HepG2 (cell line): ENCODE data around the gene TRIM3. TPM values are rescaled to one million over a fixed set of nuclear protein-coding genes. Genes with fewer than 3 reads are reported as not detected.

Experiments used
- ATAC-seq: fragments of 200-7000 bp; cut with Tn5 transposase; 3 replicates; pipeline ENCODE4 v1.9.1; 2020; ENCODE audit warnings: mild to moderate bottlenecking, moderate library complexity
- BruUV-seq: library from RNA; stranded (reverse); fragments of 400-500 nt; replicated peaks from 2 replicates; lab custom pipeline; 2021; lab: Mats Ljungman, UMichigan
- CTCF ChIA-PET: fragments of 300-600 bp; formaldehyde crosslinking; extraction: SDS; loops from one replicate; lab custom pipeline; 2021; ENCODE audit warnings: low total read pairs, inconsistent platforms, low intra/inter-chr PET ratio; lab: Yijun Ruan, JAX
- POLR2A ChIA-PET: fragments of 350-600 bp; sonication (Branson Sonifier 250); formaldehyde crosslinking; loops from one replicate; lab custom pipeline; 2020; ENCODE audit warnings: antibody characterized with exemption, inconsistent platforms; lab: Yijun Ruan, JAX
- DNase-seq: peaks from one replicate; pipeline ENCODE4 v3.0.0-alpha.2; 2015; ENCODE audit warnings: low spot score
- FAIRE-seq: peaks from 3 replicates; lab custom pipeline; 2011; peaks lifted over from hg19 to GRCh38; lab: Jason Lieb, UNC
- H2AFZ ChIP-seq: one replicate; pipeline ENCODE4 v1.6.1; 2011; ENCODE audit warnings: low read length, inconsistent platforms
- H3K27ac ChIP-seq: fragments of 300-600 bp; 3 replicates; pipeline ENCODE4 v1.8.0; 2011; ENCODE audit warnings: mixed run types, mild to moderate bottlenecking, mixed read lengths, low read length, inconsistent platforms; ENCODE audit not compliant: insufficient read depth; ENCODE audit errors: extremely low read length
- H3K27me3 ChIP-seq, 2 experiments: fragments of 200-600 bp in 1 of 2; 2 replicates in 1 of 2; 3 replicates in 1 of 2; pipeline versions ENCODE4 v1.6.0 to v1.8.0; 2011; ENCODE audit warnings: low read length in 2 of 2, mild to moderate bottlenecking in 2 of 2, moderate library complexity in 2 of 2, inconsistent platforms in 1 of 2; ENCODE audit not compliant: insufficient read depth in 2 of 2, control insufficient read depth in 1 of 2
- H3K36me3 ChIP-seq, 2 experiments: fragments of 200-600 bp in 1 of 2; replicated peaks in 1 of 2; 2 replicates in 1 of 2; 3 replicates in 1 of 2; pipeline versions ENCODE4 v1.5.1 to v1.8.0; 2011; ENCODE audit warnings: low read length in 2 of 2, inconsistent platforms in 1 of 2; ENCODE audit not compliant: insufficient read depth in 2 of 2, control insufficient read depth in 1 of 2
- H3K4me1 ChIP-seq: 2 replicates; pipeline ENCODE4 v1.5.1; 2012; ENCODE audit warnings: low read length, inconsistent platforms; ENCODE audit not compliant: insufficient read depth
- H3K4me2 ChIP-seq: 2 replicates; pipeline ENCODE4 v1.6.0; 2011; ENCODE audit warnings: low read depth, low read length, inconsistent platforms
- H3K4me3 ChIP-seq, 3 experiments: fragments of 200-600 bp in 1 of 3; sonication (generic), shearing (Covaris generic) in 1 of 3; replicated peaks in 1 of 3; 2 replicates each; pipeline ENCODE4 v1.5.1; 2011 to 2016; ENCODE audit warnings: low read length in 3 of 3, inconsistent platforms in 2 of 3, low read depth in 2 of 3, mild to moderate bottlenecking in 2 of 3, control low read depth in 1 of 3, mixed read lengths in 1 of 3; ENCODE audit not compliant: insufficient read depth in 1 of 3
- H3K79me2 ChIP-seq: one replicate; pipeline ENCODE4 v1.6.1; 2011; ENCODE audit warnings: low read length, inconsistent platforms; ENCODE audit not compliant: insufficient read depth
- H3K9ac ChIP-seq: 2 replicates; pipeline ENCODE4 v1.6.0; 2011; ENCODE audit warnings: mild to moderate bottlenecking, low read depth, low read length, inconsistent platforms; ENCODE audit not compliant: insufficient read depth
- H3K9me3 ChIP-seq: 2 replicates; pipeline ENCODE4 v1.5.1; 2012; ENCODE audit warnings: mild to moderate bottlenecking, low read length
- H4K20me1 ChIP-seq: 2 replicates; pipeline ENCODE4 v1.6.0; 2011; ENCODE audit warnings: inconsistent platforms, mild to moderate bottlenecking, low read length, moderate library complexity; ENCODE audit not compliant: insufficient read depth
- CENPT ChIP-seq: sonication (generic); formaldehyde crosslinking; IDR thresholded peaks from 2 replicates; pipeline ENCODE4 v1.8.0; 2022; ENCODE audit warnings: low read depth, mild to moderate bottlenecking, moderate library complexity, missing genetic modification reagents
- ISX ChIP-seq: sonication (generic); formaldehyde crosslinking; conservative IDR thresholded peaks from 2 replicates; pipeline ENCODE4 v1.5.0; 2020; ENCODE audit warnings: missing genetic modification reagents
- LCORL ChIP-seq, 2 experiments: fragments of 450-650 bp in 1 of 2; sonication (generic) in 1 of 2; formaldehyde crosslinking in 1 of 2; IDR thresholded peaks; 2 replicates each; pipeline versions ENCODE4 v1.5.0 to v1.6.1; 2017 to 2020; ENCODE audit warnings: antibody characterized with exemption in 1 of 2, missing genetic modification reagents in 1 of 2
- NPAS2 ChIP-seq: sonication (generic); formaldehyde crosslinking; IDR thresholded peaks from 2 replicates; pipeline ENCODE4 v1.8.0; 2022; ENCODE audit warnings: mild to moderate bottlenecking, missing genetic modification reagents, borderline replicate concordance
- PTBP1 ChIP-seq: fragments of 200-400 bp; formaldehyde crosslinking; IDR thresholded peaks from 2 replicates; pipeline ENCODE4 v1.6.1; 2018; ENCODE audit warnings: low read length, low read depth; ENCODE audit not compliant: poor library complexity, severe bottlenecking
- SOX6 ChIP-seq, 2 experiments: fragments of 450-650 bp in 1 of 2; sonication (generic) in 1 of 2; formaldehyde crosslinking in 1 of 2; IDR thresholded peaks; 2 replicates each; pipeline versions ENCODE4 v1.4.0 to v1.6.1; 2017 to 2020; ENCODE audit warnings: antibody characterized with exemption in 1 of 2, mild to moderate bottlenecking in 1 of 2, missing genetic modification reagents in 1 of 2
- ZFP36L1 ChIP-seq: sonication (generic); formaldehyde crosslinking; IDR thresholded peaks from 2 replicates; pipeline ENCODE4 v1.8.0; 2022; ENCODE audit warnings: mild to moderate bottlenecking, missing genetic modification reagents, moderate library complexity
- ZNF256 ChIP-seq: sonication (generic); formaldehyde crosslinking; conservative IDR thresholded peaks from 2 replicates; pipeline ENCODE4 v1.4.0; 2020; ENCODE audit warnings: missing genetic modification reagents
- ZNF468 ChIP-seq: sonication (generic); formaldehyde crosslinking; IDR thresholded peaks from 2 replicates; pipeline ENCODE4 v1.8.0; 2022; ENCODE audit warnings: mild to moderate bottlenecking, moderate library complexity, missing genetic modification reagents
- WGBS: methylation state at CpG from one replicate; pipeline ENCODE4 v1.1.6; 2017; ENCODE audit warnings: low lambda C conversion rate; 5-methylcytosine and 5-hydroxymethylcytosine counted together
- in situ Hi-C: cut with HindIII; loops from 2 replicates; pipeline ENCODE4 v1.10.0; 2017; ENCODE audit warnings: low pct_unique_long_range_greater_than_20kb; ENCODE audit not compliant: extremely low pct_ligation_motif_present
- intact Hi-C: fragments of 100-400 bp; cut with micrococcal nuclease; formaldehyde crosslinking; loops from one replicate; pipeline ENCODE4 v1.10.0; 2022; ENCODE audit not compliant: unreplicated experiment
- polyA plus RNA-seq, 8 experiments: library from polyadenylated mRNA; depleted of rRNA in 3 of 8; stranded (reverse) in 7 of 8; unstranded in 1 of 8; fragments of >200 nt; fragmentation: Illumina TruSeq in 4 of 8; extraction: Trizol in 4 of 8; gene quantifications; 2 replicates each; pipeline versions ENCODE4 v1.2.1 to v1.2.3, GENCODE V29; 2011 to 2016; ENCODE audit warnings: low read depth in 4 of 8, missing spikeins in 1 of 8, mixed read lengths in 1 of 8; ENCODE audit not compliant: insufficient read depth in 1 of 8
- total RNA-seq, 5 experiments: library from RNA; depleted of rRNA; stranded (reverse); fragments of >200 nt; fragmentation: Illumina TruSeq; extraction: Trizol; gene quantifications; 2 replicates each; pipeline ENCODE4 v1.2.3, GENCODE V29; 2016; ENCODE audit warnings: low read depth in 1 of 5
- TF ChIP-seq, protein P1 (sequence below): sonication (generic); formaldehyde crosslinking; IDR thresholded peaks from 2 replicates; pipeline ENCODE4 v1.4.0; 2020; ENCODE audit warnings: mild to moderate bottlenecking, missing genetic modification reagents, borderline replicate concordance

The TRIM3 gene
- total and polyA plus RNA-seq, 2 of the 13 experiments (the other 11 are each of a cell fraction or from before 2014, with no cell fraction given) = 3.6 to 6.3 TPM

DNA sequence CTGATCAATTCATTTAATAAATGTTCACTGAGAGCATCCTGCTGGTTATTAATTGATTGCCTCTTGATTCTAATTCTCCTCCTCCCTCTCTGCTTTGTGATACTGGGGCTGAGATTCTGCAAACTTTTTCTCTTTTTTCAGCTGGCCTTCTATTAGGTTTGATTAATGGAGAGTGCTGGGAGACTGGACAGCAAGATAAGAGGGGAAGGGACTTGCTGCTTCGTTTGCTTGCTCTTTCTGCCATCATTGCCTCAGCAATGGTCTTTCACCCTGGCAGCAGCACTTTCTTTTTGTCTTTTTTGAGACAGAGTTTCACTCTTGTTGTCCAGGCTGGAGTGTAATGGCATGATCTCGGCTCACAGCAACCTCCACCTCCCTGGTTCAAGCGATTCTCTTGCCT, 30.4 kb upstream of the TRIM3 start:
- H3K27me3 ChIP-seq = no peaks in the 10 kb centered on the region; a peak in 1 of 5 replicates
- intact Hi-C loops (loop anchor here (2.0 kb wide), 1 partner anchor 23 kb away; the partner anchor contains the start of genes ARFIP2 and TIMM10B), in situ Hi-C loops (loop anchor here (10.0 kb wide), 1 partner anchor 119 kb away; no protein-coding TSS in a partner anchor)
- no peak for FAIRE-seq
- H3K9ac ChIP-seq = no peak overlapping the region
- ChIA-PET POLR2A (interaction anchor here (2.0 kb wide), 1 partner anchor 125 kb away, joined by 7 read pairs; no protein-coding TSS in a partner anchor), CTCF (interaction anchor here (1.2 kb wide), 1 partner anchor 125 kb away, joined by 3 read pairs; no protein-coding TSS in a partner anchor)
- no peaks in the 10 kb centered on the region for H4K20me1 ChIP-seq
- H3K9me3 ChIP-seq = no peaks in the 10 kb centered on the region
- no peaks in the 10 kb centered on the region for H3K4me1 ChIP-seq
- no peak for ATAC-seq
- DNase-seq = no peak
- WGBS = 93% methylated on average over 3 of the region's 3 CpGs
- no TSS peak for BruUV-seq
- no peak overlapping the region for H2AFZ ChIP-seq
- H3K27ac ChIP-seq = no peak overlapping the region
- H3K4me2 ChIP-seq = no peak overlapping the region
- peaks cover 2 to 8% of the 10 kb centered on the region in 2 experiments; a peak in 3 of 5 replicates for H3K36me3 ChIP-seq
- no peak overlapping the region for H3K4me3 ChIP-seq
- H3K79me2 ChIP-seq = no peaks in the 10 kb centered on the region
- no peak for TF ChIP-seq PTBP1
- no peak for TF ChIP-seq ISX
- TF ChIP-seq ZFP36L1 = no peak
- TF ChIP-seq, protein P1, sequence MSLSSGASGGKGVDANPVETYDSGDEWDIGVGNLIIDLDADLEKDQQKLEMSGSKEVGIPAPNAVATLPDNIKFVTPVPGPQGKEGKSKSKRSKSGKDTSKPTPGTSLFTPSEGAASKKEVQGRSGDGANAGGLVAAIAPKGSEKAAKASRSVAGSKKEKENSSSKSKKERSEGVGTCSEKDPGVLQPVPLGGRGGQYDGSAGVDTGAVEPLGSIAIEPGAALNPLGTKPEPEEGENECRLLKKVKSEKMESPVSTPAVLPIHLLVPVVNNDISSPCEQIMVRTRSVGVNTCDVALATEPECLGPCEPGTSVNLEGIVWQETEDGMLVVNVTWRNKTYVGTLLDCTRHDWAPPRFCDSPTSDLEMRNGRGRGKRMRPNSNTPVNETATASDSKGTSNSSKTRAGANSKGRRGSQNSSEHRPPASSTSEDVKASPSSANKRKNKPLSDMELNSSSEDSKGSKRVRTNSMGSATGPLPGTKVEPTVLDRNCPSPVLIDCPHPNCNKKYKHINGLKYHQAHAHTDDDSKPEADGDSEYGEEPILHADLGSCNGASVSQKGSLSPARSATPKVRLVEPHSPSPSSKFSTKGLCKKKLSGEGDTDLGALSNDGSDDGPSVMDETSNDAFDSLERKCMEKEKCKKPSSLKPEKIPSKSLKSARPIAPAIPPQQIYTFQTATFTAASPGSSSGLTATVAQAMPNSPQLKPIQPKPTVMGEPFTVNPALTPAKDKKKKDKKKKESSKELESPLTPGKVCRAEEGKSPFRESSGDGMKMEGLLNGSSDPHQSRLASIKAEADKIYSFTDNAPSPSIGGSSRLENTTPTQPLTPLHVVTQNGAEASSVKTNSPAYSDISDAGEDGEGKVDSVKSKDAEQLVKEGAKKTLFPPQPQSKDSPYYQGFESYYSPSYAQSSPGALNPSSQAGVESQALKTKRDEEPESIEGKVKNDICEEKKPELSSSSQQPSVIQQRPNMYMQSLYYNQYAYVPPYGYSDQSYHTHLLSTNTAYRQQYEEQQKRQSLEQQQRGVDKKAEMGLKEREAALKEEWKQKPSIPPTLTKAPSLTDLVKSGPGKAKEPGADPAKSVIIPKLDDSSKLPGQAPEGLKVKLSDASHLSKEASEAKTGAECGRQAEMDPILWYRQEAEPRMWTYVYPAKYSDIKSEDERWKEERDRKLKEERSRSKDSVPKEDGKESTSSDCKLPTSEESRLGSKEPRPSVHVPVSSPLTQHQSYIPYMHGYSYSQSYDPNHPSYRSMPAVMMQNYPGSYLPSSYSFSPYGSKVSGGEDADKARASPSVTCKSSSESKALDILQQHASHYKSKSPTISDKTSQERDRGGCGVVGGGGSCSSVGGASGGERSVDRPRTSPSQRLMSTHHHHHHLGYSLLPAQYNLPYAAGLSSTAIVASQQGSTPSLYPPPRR (CRISPR knock-in tag) = no peak
- TF ChIP-seq NPAS2 = no peak
- no peak for TF ChIP-seq SOX6 (IDR thresholded peaks at IDR 0.05)
- TF ChIP-seq SOX6 (CRISPR knock-in tag; IDR thresholded peaks at IDR 0.05) = no peak
- no peak for TF ChIP-seq LCORL (IDR thresholded peaks at IDR 0.05)
- TF ChIP-seq LCORL (CRISPR knock-in tag; IDR thresholded peaks at IDR 0.05) = no peak
- TF ChIP-seq ZNF256 (CRISPR knock-in tag) = no peak
- TF ChIP-seq ZNF468 = no peak
- no peak for TF ChIP-seq CENPT (CRISPR knock-in tag)
